ENCODE data around the gene YTHDF2.

YTHDF2 gene

DNA sequence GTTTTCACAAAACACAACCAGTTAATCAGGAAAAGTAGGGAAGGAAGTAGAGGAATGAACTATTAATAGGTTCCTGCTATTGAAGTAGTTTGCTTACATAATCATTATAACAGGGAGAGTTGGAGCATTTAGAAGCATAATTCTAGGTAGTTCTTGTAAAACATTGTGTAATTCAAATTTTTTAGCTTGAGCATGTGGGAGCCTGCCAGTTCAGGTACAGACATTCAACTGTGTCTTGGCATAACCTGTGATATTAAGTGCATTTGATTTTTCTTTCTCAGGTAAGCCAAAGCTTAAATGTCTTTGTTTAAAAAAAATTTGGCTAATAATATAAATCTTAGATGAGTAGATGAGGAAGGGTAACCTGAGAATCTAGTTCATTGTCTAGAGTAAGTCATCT, 3.4 kb downstream of the YTHDF2 start:
- no peak overlapping the region for H3K18ac ChIP-seq (ENCODE audit: low read depth in 1 of 2, low read length in 2 of 2)
- H3K9me3 ChIP-seq (ENCODE audit: control insufficient read depth, low read length): no peaks in the 10 kb centered on the region
- no peak for DNase-seq
- H2BK15ac ChIP-seq (ENCODE audit: low read depth, poor library complexity, severe bottlenecking): no peak overlapping the region
- H2AK5ac ChIP-seq (ENCODE audit: low read length, severe bottlenecking): no peak overlapping the region
- no peak overlapping the region for H2BK120ac ChIP-seq (ENCODE audit: low read depth, low read length)
- H2AFZ ChIP-seq (ENCODE audit: low read depth, low read length): no peak overlapping the region
- no peak overlapping the region for H3K4ac ChIP-seq (ENCODE audit: low read depth in 1 of 2, low read length in 2 of 2)
- peak overlapping the region; percentile 99 for H3K9ac ChIP-seq (ENCODE audit: low read length)
- peaks cover 39 to 67% of the 10 kb centered on the region in 2 experiments for H3K36me3 ChIP-seq (ENCODE audit: control insufficient read depth in 1 of 2, insufficient read depth in 2 of 2, low read depth in 1 of 2, low read length in 2 of 2)
- H3K4me1 ChIP-seq (ENCODE audit: control insufficient read depth, insufficient read depth, low read depth, low read length): peaks cover 8% of the 10 kb centered on the region
- H2BK5ac ChIP-seq (ENCODE audit: low read depth, low read length, poor library complexity, severe bottlenecking): no peak overlapping the region
- no peaks in the 10 kb centered on the region for H3K27me3 ChIP-seq (ENCODE audit: control insufficient read depth in 1 of 2, insufficient read depth in 1 of 2, low read length in 2 of 2)
- H3K4me3 ChIP-seq (ENCODE audit: insufficient read depth in 1 of 2, low read depth in 1 of 2, low read length in 2 of 2): no peak overlapping the region
- H3K23ac ChIP-seq (ENCODE audit: low read length in 2 of 2): no peak overlapping the region
- H3K27ac ChIP-seq (ENCODE audit: low read length, poor library complexity, severe bottlenecking): no peak overlapping the region
- no peak overlapping the region for H2BK12ac ChIP-seq (ENCODE audit: low read length in 2 of 2)
- H3K4me2 ChIP-seq (ENCODE audit: low read length, poor library complexity, severe bottlenecking): no peak overlapping the region
- H4K91ac ChIP-seq (ENCODE audit: low read length): no peak overlapping the region
- H4K8ac ChIP-seq (ENCODE audit: low read length): no peak overlapping the region
- peaks cover 1% of the 10 kb centered on the region for H3K79me1 ChIP-seq (replicated peaks; ENCODE audit: low read length, poor library complexity, severe bottlenecking)
- H3K14ac ChIP-seq (ENCODE audit: low read length in 2 of 2): no peak overlapping the region

- H3K79me1 ChIP-seq (replicated peaks; ENCODE audit: low read length, poor library complexity, severe bottlenecking): no peaks in the 10 kb centered on the region
- no peak overlapping the region for H3K18ac ChIP-seq (ENCODE audit: low read depth in 1 of 2, low read length in 2 of 2)
- no peak overlapping the region for H2AFZ ChIP-seq (ENCODE audit: low read depth, low read length)
- no peak for DNase-seq
- H4K8ac ChIP-seq (ENCODE audit: low read length): no peak overlapping the region
- peaks cover 52 to 80% of the 10 kb centered on the region in 2 experiments for H3K36me3 ChIP-seq (ENCODE audit: control insufficient read depth in 1 of 2, insufficient read depth in 2 of 2, low read depth in 1 of 2, low read length in 2 of 2)
- no peak overlapping the region for H2AK5ac ChIP-seq (ENCODE audit: low read length, severe bottlenecking)
- no peak overlapping the region for H3K23ac ChIP-seq (ENCODE audit: low read length in 2 of 2)
- no peaks in the 10 kb centered on the region for H3K27me3 ChIP-seq (ENCODE audit: control insufficient read depth in 1 of 2, insufficient read depth in 1 of 2, low read length in 2 of 2)
- no peak overlapping the region for H3K9ac ChIP-seq (ENCODE audit: low read length)
- no peaks in the 10 kb centered on the region for H3K9me3 ChIP-seq (ENCODE audit: control insufficient read depth, low read length)
- H2BK15ac ChIP-seq (ENCODE audit: low read depth, poor library complexity, severe bottlenecking): no peak overlapping the region
- no peak overlapping the region for H2BK5ac ChIP-seq (ENCODE audit: low read depth, low read length, poor library complexity, severe bottlenecking)
- no peak overlapping the region for H3K4me3 ChIP-seq (ENCODE audit: insufficient read depth in 1 of 2, low read depth in 1 of 2, low read length in 2 of 2)
- no peak overlapping the region for H3K4ac ChIP-seq (ENCODE audit: low read depth in 1 of 2, low read length in 2 of 2)
- H3K14ac ChIP-seq (ENCODE audit: low read length in 2 of 2): no peak overlapping the region
- H2BK12ac ChIP-seq (ENCODE audit: low read length in 2 of 2): no peak overlapping the region
- no peak overlapping the region for H2BK120ac ChIP-seq (ENCODE audit: low read depth, low read length)
- H4K91ac ChIP-seq (ENCODE audit: low read length): no peak overlapping the region
- H3K27ac ChIP-seq (ENCODE audit: low read length, poor library complexity, severe bottlenecking): no peak overlapping the region
- peaks cover 7% of the 10 kb centered on the region for H3K4me1 ChIP-seq (ENCODE audit: control insufficient read depth, insufficient read depth, low read depth, low read length)
- WGBS: 98% methylated on average over 4 of the region's 4 CpGs
- H3K4me2 ChIP-seq (ENCODE audit: low read length, poor library complexity, severe bottlenecking): no peak overlapping the region
Observed at GRCh38 chr1:28744184-28744583, 7.4 kb downstream of the YTHDF2 start.

GRCh38 chr1:28745653-28746173, 9.0 kb downstream of the YTHDF2 start:
- H3K79me1 ChIP-seq (replicated peaks; ENCODE audit: low read length, poor library complexity, severe bottlenecking): no peaks in the 10 kb centered on the region
- no peak overlapping the region for H4K91ac ChIP-seq (ENCODE audit: low read length)
- no peak overlapping the region for H3K4me3 ChIP-seq (ENCODE audit: insufficient read depth in 1 of 2, low read depth in 1 of 2, low read length in 2 of 2)
- H3K4me1 ChIP-seq (ENCODE audit: control insufficient read depth, insufficient read depth, low read depth, low read length): peaks cover 5% of the 10 kb centered on the region
- no peak overlapping the region for H3K23ac ChIP-seq (ENCODE audit: low read length in 2 of 2)
- no peak for DNase-seq
- H3K14ac ChIP-seq (ENCODE audit: low read length in 2 of 2): no peak overlapping the region
- no peak overlapping the region for H2BK12ac ChIP-seq (ENCODE audit: low read length in 2 of 2)
- H3K4ac ChIP-seq (ENCODE audit: low read depth in 1 of 2, low read length in 2 of 2): no peak overlapping the region
- no peak overlapping the region for H2AK5ac ChIP-seq (ENCODE audit: low read length, severe bottlenecking)
- no peak overlapping the region for H3K9ac ChIP-seq (ENCODE audit: low read length)
- no peak overlapping the region for H2BK120ac ChIP-seq (ENCODE audit: low read depth, low read length)
- H2BK15ac ChIP-seq (ENCODE audit: low read depth, poor library complexity, severe bottlenecking): no peak overlapping the region
- no peak overlapping the region for H4K8ac ChIP-seq (ENCODE audit: low read length)
- H3K27ac ChIP-seq (ENCODE audit: low read length, poor library complexity, severe bottlenecking): no peak overlapping the region
- H3K18ac ChIP-seq (ENCODE audit: low read depth in 1 of 2, low read length in 2 of 2): no peak overlapping the region
- H2BK5ac ChIP-seq (ENCODE audit: low read depth, low read length, poor library complexity, severe bottlenecking): no peak overlapping the region
- H3K36me3 ChIP-seq (ENCODE audit: control insufficient read depth in 1 of 2, insufficient read depth in 2 of 2, low read depth in 1 of 2, low read length in 2 of 2): peaks cover 48 to 69% of the 10 kb centered on the region in 2 experiments
- H3K9me3 ChIP-seq (ENCODE audit: control insufficient read depth, low read length): no peaks in the 10 kb centered on the region
- H3K27me3 ChIP-seq (ENCODE audit: control insufficient read depth in 1 of 2, insufficient read depth in 1 of 2, low read length in 2 of 2): no peaks in the 10 kb centered on the region
- no peak overlapping the region for H2AFZ ChIP-seq (ENCODE audit: low read depth, low read length)
- 98% methylated on average over 4 of the region's 6 CpGs for WGBS
- peak overlapping the region; percentile 14 for H3K4me2 ChIP-seq (ENCODE audit: low read length, poor library complexity, severe bottlenecking)

GRCh38 chr1:28750330-28750729, 13.6 kb downstream of the YTHDF2 start:
- Histone ChIP-seq H4K8ac (ENCODE audit: low read length) (no peak overlapping the region), H3K79me1 (replicated peaks; ENCODE audit: low read length, poor library complexity, severe bottlenecking) (no peaks in the 10 kb centered on the region), H2AFZ (ENCODE audit: low read depth, low read length) (no peak overlapping the region), H3K4me3 (ENCODE audit: insufficient read depth in 1 of 2, low read depth in 1 of 2, low read length in 2 of 2) (no peak overlapping the region), H3K27me3 (ENCODE audit: control insufficient read depth in 1 of 2, insufficient read depth in 1 of 2, low read length in 2 of 2) (no peaks in the 10 kb centered on the region), H3K9me3 (ENCODE audit: control insufficient read depth, low read length) (no peaks in the 10 kb centered on the region), H3K4me1 (ENCODE audit: control insufficient read depth, insufficient read depth, low read depth, low read length) (peaks cover 9% of the 10 kb centered on the region), H2BK15ac (ENCODE audit: low read depth, poor library complexity, severe bottlenecking) (no peak overlapping the region), H3K18ac (ENCODE audit: low read depth in 1 of 2, low read length in 2 of 2) (no peak overlapping the region), H3K14ac (ENCODE audit: low read length in 2 of 2) (no peak overlapping the region), H2BK12ac (ENCODE audit: low read length in 2 of 2) (no peak overlapping the region), H3K4me2 (ENCODE audit: low read length, poor library complexity, severe bottlenecking) (no peak overlapping the region), H3K27ac (ENCODE audit: low read length, poor library complexity, severe bottlenecking) (no peak overlapping the region), H3K9ac (ENCODE audit: low read length) (no peak overlapping the region), H2AK5ac (ENCODE audit: low read length, severe bottlenecking) (no peak overlapping the region), H4K91ac (ENCODE audit: low read length) (no peak overlapping the region), H2BK5ac (ENCODE audit: low read depth, low read length, poor library complexity, severe bottlenecking) (no peak overlapping the region), H3K23ac (ENCODE audit: low read length in 2 of 2) (no peak overlapping the region), H3K4ac (ENCODE audit: low read depth in 1 of 2, low read length in 2 of 2) (no peak overlapping the region), H2BK120ac (ENCODE audit: low read depth, low read length) (no peak overlapping the region), H3K36me3 (ENCODE audit: control insufficient read depth in 1 of 2, insufficient read depth in 2 of 2, low read depth in 1 of 2, low read length in 2 of 2) (peaks cover 24 to 40% of the 10 kb centered on the region in 2 experiments)
- no peak for DNase-seq
- WGBS: 93% methylated on average over 5 of the region's 5 CpGs
